Endothelial cell of umbilical vein (primary cell): ENCODE measurements around the gene RRP15.

Experiments used
- POLR2A ChIP-seq: IDR thresholded peaks from 2 replicates; pipeline ENCODE4 v1.6.1; 2012; ENCODE audit warnings: low read depth, mild to moderate bottlenecking, control low read depth, low read length
- POLR2AphosphoS5 ChIP-seq: IDR thresholded peaks from 2 replicates; pipeline ENCODE4 v1.6.1; 2012; ENCODE audit warnings: low read depth, mild to moderate bottlenecking, control low read depth, low read length, moderate library complexity; ENCODE audit not compliant: insufficient read depth

DNA sequence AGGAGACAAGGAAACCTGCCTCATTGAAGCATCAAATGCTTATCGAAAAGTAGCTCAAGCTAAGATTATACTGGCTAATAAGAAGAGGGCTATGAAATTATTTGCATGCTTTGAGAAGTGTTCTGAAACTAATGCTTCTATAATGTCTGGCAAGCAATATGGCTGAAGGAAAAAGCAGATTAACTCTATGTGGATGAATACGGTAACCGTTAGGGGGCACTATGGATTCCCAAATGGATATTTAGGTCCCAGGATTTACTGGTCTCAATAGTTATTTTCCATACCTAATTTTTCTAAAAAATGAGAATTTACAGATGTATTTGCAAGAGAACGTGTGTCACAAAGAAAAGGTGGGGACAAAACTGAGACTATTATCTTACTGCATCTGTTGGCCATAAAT, 34.6 kb upstream of the RRP15 start:
- no peak for TF ChIP-seq POLR2A
- no peak for TF ChIP-seq POLR2AphosphoS5
